Renal cortex interstitium (tissue), 15 donors: ENCODE data around the gene ZER1. TPM values are rescaled to one million over a fixed set of nuclear protein-coding genes. Genes with fewer than 3 reads are reported as not detected.
A peak's percentile ranks its signal among the peaks of the same experiment; 100 is the strongest.

Experiments
- DNase-seq, 11 donors: peaks; one replicate each; pipeline ENCODE4 v3.0.0-alpha.2; 2013; ENCODE audit warnings: low read depth in 9 of 11, low spot score in 4 of 11; ENCODE audit errors: extremely low read depth in 1 of 11
- long read RNA-seq, 16 experiments: transcript quantifications; one replicate each; lab custom pipeline, GENCODE V29; 2026
- polyA plus RNA-seq, 3 donors: library from polyadenylated mRNA; unstranded; fragments of 120-200 nt; gene quantifications; one replicate each; pipeline ENCODE4 v1.2.1, GENCODE V29; 2013; ENCODE audit not compliant: insufficient read length in 3 of 3

ZER1 gene
- 10 to 100 TPM; 30.9 to 39.2 (median 38.0) TPM for polyA plus RNA-seq
- long read RNA-seq, donor 1, full-length matches to known transcripts = 1 of 6 reads
- long read RNA-seq, donor 1, partial matches to known transcripts = 0 of 6 reads
- long read RNA-seq, donor 1, other reads (novel, unspliced or antisense) = 5 of 6 reads
- long read RNA-seq, donor 2, full-length matches to known transcripts = 1 of 1 reads
- long read RNA-seq, donor 2, partial matches to known transcripts = 0 of 1 reads
- long read RNA-seq, donor 2, other reads (novel, unspliced or antisense) = 0 of 1 reads
- long read RNA-seq, donor 3, full-length matches to known transcripts = 4 of 9 reads
- long read RNA-seq, donor 3, partial matches to known transcripts = 5 of 9 reads
- long read RNA-seq, donor 3, other reads (novel, unspliced or antisense) = 0 of 9 reads
- long read RNA-seq, donor 4, full-length matches to known transcripts = 2 of 7 reads
- long read RNA-seq, donor 4, partial matches to known transcripts = 5 of 7 reads
- long read RNA-seq, donor 4, other reads (novel, unspliced or antisense) = 0 of 7 reads
- long read RNA-seq, donor 5 = 0 reads
- long read RNA-seq, donor 6, full-length matches to known transcripts = 2 of 22 reads
- long read RNA-seq, donor 6, partial matches to known transcripts = 11 of 22 reads
- long read RNA-seq, donor 6, other reads (novel, unspliced or antisense) = 9 of 22 reads
- long read RNA-seq, donor 7, full-length matches to known transcripts = 4 of 4 reads
- long read RNA-seq, donor 7, partial matches to known transcripts = 0 of 4 reads
- long read RNA-seq, donor 7, other reads (novel, unspliced or antisense) = 0 of 4 reads
- long read RNA-seq, donor 8, full-length matches to known transcripts = 4 of 4 reads
- long read RNA-seq, donor 8, partial matches to known transcripts = 0 of 4 reads
- long read RNA-seq, donor 8, other reads (novel, unspliced or antisense) = 0 of 4 reads
- long read RNA-seq, donor 9 = 0 reads
- long read RNA-seq, donor 10, full-length matches to known transcripts = 1 of 22 reads
- long read RNA-seq, donor 10, partial matches to known transcripts = 16 of 22 reads
- long read RNA-seq, donor 10, other reads (novel, unspliced or antisense) = 5 of 22 reads
- long read RNA-seq, donor 11, full-length matches to known transcripts = 3 of 9 reads
- long read RNA-seq, donor 11, partial matches to known transcripts = 6 of 9 reads
- long read RNA-seq, donor 11, other reads (novel, unspliced or antisense) = 0 of 9 reads
- long read RNA-seq, donor 12, full-length matches to known transcripts = 1 of 1 reads
- long read RNA-seq, donor 12, partial matches to known transcripts = 0 of 1 reads
- long read RNA-seq, donor 12, other reads (novel, unspliced or antisense) = 0 of 1 reads
- long read RNA-seq, donor 13 = 0 reads
- long read RNA-seq, donor 14, full-length matches to known transcripts = 4 of 4 reads
- long read RNA-seq, donor 14, partial matches to known transcripts = 0 of 4 reads
- long read RNA-seq, donor 14, other reads (novel, unspliced or antisense) = 0 of 4 reads
- long read RNA-seq, donor 15, full-length matches to known transcripts = 3 of 3 reads
- long read RNA-seq, donor 15, partial matches to known transcripts = 0 of 3 reads
- long read RNA-seq, donor 15, other reads (novel, unspliced or antisense) = 0 of 3 reads
- long read RNA-seq, donor 16, full-length matches to known transcripts = 11 of 44 reads
- long read RNA-seq, donor 16, partial matches to known transcripts = 33 of 44 reads
- long read RNA-seq, donor 16, other reads (novel, unspliced or antisense) = 0 of 44 reads

DNA sequence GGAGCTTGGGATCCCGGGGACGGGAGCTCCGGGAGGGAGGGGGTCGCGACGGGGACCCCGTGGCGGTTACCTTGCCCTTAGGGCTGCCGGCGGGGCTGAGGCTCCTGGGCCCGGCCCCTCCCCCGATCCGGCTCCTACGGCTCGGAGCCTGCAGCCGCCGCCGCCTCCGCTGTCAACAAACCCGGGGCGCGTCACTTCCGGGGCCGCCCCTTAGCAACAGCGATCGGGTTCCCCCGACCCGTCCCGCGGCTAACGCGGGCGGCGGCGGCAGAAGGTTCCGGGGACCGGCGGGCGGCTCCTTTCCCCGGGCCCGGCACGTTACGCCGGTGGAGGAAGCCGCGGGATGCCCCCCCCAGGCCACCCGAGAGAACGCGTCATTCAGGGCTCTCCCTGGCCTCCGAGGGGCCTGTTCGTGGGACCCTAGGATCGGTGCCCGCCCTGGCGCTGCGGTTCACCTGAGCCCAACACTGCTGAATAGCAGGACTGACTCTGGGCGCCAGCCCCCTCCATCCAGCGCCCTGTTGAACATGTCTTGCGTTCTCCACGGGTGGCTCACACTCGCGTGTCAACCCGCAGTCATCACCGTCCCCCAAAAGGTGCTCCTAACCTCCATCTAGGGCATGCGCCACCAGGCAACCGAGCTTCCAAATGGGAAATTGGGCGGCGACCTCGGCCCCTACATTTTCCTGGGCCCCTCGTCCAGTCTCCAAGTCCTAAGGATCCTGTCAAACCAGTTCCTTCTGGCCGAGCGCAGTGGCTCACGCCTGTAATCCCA, at the start of gene ZER1:
TSS of gene ZER1 (minus strand) at position 183 of the 775 bp plus-strand sequence. CDS start 16,362 bp downstream, outside the sequence.
- DNase-seq = peak; percentile 62 to 91 (median 85)

DNA sequence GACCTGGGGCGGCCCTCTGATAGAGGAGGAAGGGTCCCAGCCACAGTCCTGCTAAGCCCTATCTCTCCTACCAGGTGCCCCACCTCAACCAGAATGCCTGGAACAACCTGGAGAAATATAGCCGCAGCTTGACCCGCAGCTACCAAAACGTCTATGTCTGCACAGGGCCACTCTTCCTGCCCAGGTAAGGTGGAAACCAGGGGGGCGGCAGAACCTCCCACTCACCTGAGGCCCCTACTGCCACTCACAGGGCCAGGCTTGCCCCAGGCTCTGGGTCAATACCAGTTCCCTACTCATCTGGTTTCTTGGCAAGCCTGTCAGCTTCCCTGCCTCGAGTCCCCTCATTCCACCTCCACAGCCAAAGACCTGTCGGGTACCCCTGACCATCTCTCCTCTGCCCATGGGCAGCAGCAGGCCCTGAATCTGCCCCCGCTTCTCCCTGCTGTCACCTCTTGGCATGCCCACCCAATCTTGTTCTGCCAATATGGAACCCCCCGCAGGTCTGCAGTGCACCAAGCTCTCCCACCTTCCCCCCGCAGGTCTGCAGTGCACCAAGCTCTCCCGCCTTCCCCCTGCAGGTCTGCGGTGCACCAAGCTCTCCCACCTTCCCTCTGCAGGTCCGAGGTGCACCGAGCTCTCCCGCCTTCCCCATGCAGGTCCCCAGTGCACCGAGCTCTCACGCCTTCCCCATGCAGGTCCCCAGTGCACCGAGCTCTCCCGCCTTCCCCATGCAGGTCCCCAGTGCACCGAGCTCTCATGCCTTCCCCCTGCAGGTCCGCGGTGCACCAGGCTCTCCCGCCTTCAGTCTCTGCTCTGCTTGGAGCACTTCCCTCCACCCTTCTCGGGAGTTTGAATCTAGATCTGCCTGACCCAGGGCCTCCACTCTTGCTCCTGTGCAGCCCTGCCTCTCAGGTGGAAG, 49.2 kb upstream of the ZER1 start:
- no peak for DNase-seq

- DNase-seq = no peak
Measured at GRCh38 chr9:128819716-128820664, 48.3 kb upstream of the ZER1 start.

DNA sequence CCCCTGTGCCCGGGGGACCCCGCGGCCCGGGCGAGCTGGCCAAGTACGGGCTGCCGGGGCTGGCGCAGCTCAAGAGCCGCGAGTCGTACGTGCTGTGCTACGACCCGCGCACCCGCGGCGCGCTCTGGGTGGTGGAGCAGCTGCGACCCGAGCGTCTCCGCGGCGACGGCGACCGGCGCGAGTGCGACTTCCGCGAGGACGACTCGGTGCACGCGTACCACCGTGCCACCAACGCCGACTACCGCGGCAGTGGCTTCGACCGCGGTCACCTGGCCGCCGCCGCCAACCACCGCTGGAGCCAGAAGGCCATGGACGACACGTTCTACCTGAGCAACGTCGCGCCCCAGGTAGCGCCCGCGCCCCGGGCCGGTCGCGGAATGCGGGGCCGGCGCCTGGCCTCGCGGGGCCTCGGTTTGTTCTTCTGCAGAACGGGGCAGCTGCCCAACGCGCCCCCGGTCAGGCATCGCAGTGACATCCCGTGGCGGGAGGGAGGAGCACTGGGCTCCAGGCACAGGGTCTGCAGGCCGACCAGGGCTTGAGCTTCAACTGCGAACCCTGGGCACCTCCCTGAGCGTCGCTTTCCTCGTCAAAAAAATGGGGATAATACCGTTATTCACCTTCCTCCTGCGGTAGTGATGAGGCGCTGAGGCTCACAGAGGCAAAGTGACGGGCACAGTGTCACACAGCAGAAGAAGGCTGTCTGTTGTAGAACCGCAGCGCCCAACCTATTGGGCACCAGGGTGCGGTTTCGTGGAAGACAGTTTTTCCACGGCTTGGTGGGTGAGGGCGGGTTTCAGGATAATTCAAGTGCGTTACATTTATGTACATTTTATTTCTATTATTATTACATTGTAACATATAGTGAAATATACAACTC, 47.4 kb upstream of the ZER1 start:
- DNase-seq = peak in 4 of 11 donors; percentile 5 to 20 (median 12)

DNA sequence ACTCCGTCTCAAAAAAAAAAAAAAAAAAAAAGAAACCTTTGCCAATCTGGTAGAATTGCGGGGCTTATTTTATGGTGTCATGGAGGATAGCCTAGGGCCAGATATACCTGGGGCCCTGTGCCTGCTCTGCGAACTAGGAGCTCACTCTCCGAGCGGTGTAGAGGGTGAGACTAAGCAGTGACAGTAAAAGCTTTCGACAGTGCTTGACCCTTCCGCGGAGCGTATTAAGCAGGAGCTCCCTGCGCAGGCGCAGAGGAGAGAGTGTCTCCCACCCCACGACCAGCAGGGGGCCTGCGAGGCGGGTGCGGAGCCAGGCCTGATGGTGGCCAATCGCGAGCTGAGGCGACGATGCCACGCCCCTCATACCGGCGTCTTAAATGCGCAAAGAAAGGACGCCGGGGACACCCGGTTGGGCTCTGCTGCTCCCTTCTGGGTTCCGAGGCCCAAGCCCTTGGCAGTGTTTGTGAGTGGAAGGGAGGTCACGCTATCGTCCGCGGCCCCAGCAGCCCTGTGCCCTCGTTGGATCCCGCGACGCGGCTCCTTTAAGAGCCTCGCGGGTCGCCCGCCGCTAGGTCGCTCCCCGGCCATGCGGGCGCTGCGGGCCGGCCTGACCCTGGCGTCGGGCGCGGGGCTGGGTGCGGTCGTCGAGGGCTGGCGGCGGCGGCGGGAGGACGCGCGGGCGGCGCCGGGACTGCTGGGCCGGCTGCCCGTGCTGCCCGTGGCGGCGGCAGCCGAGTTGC, 46.5 kb upstream of the ZER1 start, which contains the start of gene ENDOG:
TSS of gene ENDOG (plus strand) at position 402 of the 740 bp plus-strand sequence. CDS start at position 587, 185 bp downstream.
- DNase-seq = peak; percentile 90 to 97 (median 95)

GRCh38 chr9:128810873-128811272, 39.1 kb upstream of the ZER1 start:
- no peak for DNase-seq

DNA sequence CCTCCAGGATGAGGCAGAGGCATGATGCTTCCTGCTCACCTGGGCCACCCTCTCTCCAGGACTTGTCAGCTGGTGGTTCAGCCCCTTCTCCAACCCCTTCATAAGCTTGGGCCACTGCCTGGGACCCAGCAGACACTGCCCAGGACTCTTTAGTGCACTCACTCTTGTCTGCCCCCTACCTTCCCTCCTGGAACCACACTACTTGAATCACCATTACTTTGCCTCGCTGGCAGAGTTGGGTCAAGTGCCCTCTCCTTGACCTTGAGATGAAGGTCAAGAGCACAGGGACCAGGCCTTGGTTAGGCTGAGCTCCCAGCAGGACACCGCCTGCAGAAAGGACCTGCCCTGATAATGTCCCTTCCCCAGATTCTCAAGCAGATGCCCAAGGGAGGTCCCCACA, 38.1 kb upstream of the ZER1 start:
- DNase-seq = no peak

DNA sequence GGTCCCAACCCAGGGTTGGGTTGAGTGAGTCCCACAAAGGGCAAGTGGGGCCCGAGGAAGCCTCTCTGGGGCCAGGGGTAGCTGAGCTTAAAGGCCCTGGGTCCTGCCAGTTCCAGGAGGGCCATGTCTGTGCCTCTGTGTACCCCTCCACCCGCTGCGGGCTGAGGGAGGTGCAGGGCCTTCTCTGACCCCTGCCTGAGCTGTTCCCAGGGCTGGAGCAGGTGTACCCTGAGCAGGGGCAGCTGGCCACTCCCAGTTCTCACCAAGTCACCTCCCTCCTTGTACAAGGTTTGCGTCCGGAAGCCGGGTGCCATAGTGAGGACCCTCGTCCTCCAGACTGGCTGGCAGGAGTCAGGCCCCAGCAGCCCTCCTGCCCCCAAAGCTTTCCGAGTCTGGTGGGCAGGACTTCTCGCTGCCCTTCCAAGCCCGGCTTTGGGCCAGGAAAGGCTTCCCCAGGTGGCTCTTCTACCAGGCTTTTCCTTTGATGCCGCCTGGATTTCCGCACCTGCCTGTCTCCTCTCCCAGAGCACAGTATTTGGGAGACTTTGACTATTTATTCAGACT, 37.4 kb upstream of the ZER1 start:
- DNase-seq = no peak

DNA sequence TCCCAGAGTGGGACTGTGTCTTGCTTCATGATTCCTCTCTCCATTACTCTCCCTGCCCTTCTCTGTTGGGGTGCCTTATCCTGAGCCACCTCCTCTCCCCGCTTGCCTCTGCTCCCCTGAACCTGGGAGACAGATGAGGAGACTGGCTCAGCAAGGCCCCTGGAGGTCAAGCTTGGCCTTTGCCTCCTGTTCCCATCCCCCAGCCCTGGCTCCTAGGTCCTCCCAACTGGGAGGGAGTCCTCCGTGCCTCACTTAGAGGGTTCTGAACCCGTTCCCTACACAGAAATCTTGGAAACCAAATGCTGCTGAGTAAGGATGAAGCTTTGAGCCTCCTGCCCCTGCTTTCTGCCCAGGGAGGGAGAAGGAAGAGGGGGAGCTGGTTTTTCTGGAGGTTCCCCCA, 36.8 kb upstream of the ZER1 start:
- DNase-seq = no peak

- no peak for DNase-seq
Measured at GRCh38 chr9:128807827-128808226, 36.1 kb upstream of the ZER1 start.

GRCh38 chr9:128805661-128806060, 33.9 kb upstream of the ZER1 start:
- no peak for DNase-seq

DNA sequence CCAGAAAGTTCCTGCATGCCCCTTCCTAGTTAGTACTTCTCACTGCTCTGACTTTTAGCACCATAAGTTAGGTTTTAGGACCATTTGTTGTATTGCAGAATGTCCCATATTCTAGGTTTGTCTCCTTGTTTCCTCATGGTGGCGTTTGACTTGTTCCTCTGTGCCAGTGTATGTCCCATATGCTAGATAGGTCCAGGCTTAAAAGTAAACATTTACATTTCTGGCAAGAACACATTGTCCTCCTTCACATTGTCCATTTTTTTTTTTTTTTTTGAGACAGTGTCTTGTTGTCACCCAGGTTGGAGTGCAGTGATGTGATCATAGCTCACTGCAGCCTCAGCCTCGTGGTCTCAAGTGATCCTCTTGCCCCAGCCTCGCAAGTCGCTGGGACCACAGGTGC, 30.8 kb upstream of the ZER1 start:
- no peak for DNase-seq

DNA sequence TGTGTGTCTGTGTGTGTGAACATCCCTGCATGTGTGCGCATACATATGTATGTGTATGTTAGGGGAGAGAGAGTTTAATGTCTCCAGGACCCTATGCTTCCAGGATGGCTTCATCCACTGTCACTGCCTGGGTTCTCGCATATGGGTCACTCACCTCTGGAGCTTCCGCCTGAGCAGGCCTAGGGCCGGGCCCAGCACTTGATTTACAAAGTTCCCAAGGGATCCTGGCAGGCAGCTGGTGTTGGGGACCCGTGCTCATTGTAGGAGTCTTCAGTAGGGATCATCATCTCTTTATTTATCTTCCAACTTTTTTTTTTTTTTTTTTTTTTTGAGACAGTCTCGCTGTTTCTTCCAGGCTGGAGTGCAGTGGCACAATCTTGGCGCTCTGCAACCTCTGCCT, 28.3 kb upstream of the ZER1 start:
- DNase-seq = no peak
